Measurements from ENCODE around the gene PDSS1.
"Not testable (repeated sequence)": the region's sequence is repeated elsewhere in the genome, so short reads cannot be mapped to it uniquely, and the experiment has no call there.

Gene PDSS1

GRCh38 chr10:26743091-26743490 is 45.6 kb downstream of the PDSS1 start:
- no peak for DNase-seq

GRCh38 chr10:26743841-26744240 is 46.3 kb downstream of the PDSS1 start:
- DNase-seq, result no peak

GRCh38 chr10:26746061-26746460 is 48.6 kb downstream of the PDSS1 start:
- DNase-seq, result no peak

GRCh38 chr10:26755443-26755903 is 58.0 kb downstream of the PDSS1 start:
- DNase-seq, result peak; percentile 48

GRCh38 chr10:26759008-26759407 is 61.5 kb downstream of the PDSS1 start:
- DNase-seq, result no peak

- no peak for DNase-seq
Observed at GRCh38 chr10:26765549-26765948, 68.0 kb downstream of the PDSS1 start.

- no peak for DNase-seq
Observed at GRCh38 chr10:26770069-26770468, 72.6 kb downstream of the PDSS1 start.

GRCh38 chr10:26773633-26774032 is 76.1 kb downstream of the PDSS1 start:
- no peak for DNase-seq

GRCh38 chr10:26776258-26776657 is 78.8 kb downstream of the PDSS1 start:
- DNase-seq, result no peak

GRCh38 chr10:26777686-26778085 is 80.2 kb downstream of the PDSS1 start:
- no peak for DNase-seq

- DNase-seq, result peak; percentile 16
Observed at GRCh38 chr10:26779176-26779860, 81.8 kb downstream of the PDSS1 start.

- no peak for DNase-seq
Observed at GRCh38 chr10:26780106-26780792, 82.7 kb downstream of the PDSS1 start.

- DNase-seq, result no peak
Observed at GRCh38 chr10:26780793-26781601, 83.5 kb downstream of the PDSS1 start.

GRCh38 chr10:26781797-26782196 is 84.3 kb downstream of the PDSS1 start:
- DNase-seq, result no peak

GRCh38 chr10:26787362-26787761 is 89.9 kb downstream of the PDSS1 start:
- DNase-seq, result no peak

GRCh38 chr10:26789779-26790178 is 92.3 kb downstream of the PDSS1 start:
- DNase-seq, result not testable (repeated sequence)

GRCh38 chr10:26790221-26790995 is 92.9 kb downstream of the PDSS1 start:
- no peak for DNase-seq

GRCh38 chr10:26792758-26793495 is 95.4 kb downstream of the PDSS1 start:
- DNase-seq, result no peak

All from hematopoietic multipotent progenitor cell treated with erythropoietin and hydrocortisone succinate and interleukin-3 and kit ligand, for 6 days (in vitro differentiated cells).